B cell (primary cell): ENCODE results near the gene PARD3. TPM values are rescaled to one million over a fixed set of nuclear protein-coding genes. Genes with fewer than 3 reads are reported as not detected.

Experiments used
- ATAC-seq: fragments of 200-7000 bp; cut with Tn5 transposase; one replicate; pipeline ENCODE4 v1.10.0; 2021; ENCODE audit warnings: low read depth, mild to moderate bottlenecking, moderate number of reproducible peaks, moderate library complexity
- CTCF ChIA-PET: fragments of 350-600 bp; sonication (Branson Sonifier 250); formaldehyde crosslinking; loops from one replicate; lab custom pipeline; 2021; ENCODE audit warnings: antibody characterized with exemption, inconsistent platforms; lab: Charles Lee
- POLR2A ChIA-PET: fragments of 350-600 bp; sonication (Branson Sonifier 250); formaldehyde crosslinking; loops from one replicate; lab custom pipeline; 2021; ENCODE audit warnings: antibody characterized with exemption; lab: Charles Lee
- DNase-seq: peaks from one replicate; pipeline ENCODE4 v3.0.0; 2013
- H2AFZ ChIP-seq: 2 replicates; pipeline ENCODE4 v1.6.1; 2012; ENCODE audit warnings: mild to moderate bottlenecking, low read depth, low read length; ENCODE audit not compliant: insufficient read depth, poor library complexity, severe bottlenecking
- H3K27ac ChIP-seq, 2 donors: 1 replicate in 1 of 2; 2 replicates in 1 of 2; pipeline ENCODE4 v1.5.1; 2012 to 2013; ENCODE audit warnings: low read length in 2 of 2, mild to moderate bottlenecking in 2 of 2, moderate library complexity in 1 of 2
- H3K27me3 ChIP-seq, 4 experiments: fragments of 200-600 bp in 1 of 4; sonication (generic) in 1 of 4; replicated peaks in 1 of 4; 1 replicate in 2 of 4; 2 replicates in 2 of 4; pipeline versions ENCODE4 v1.6.1 to v1.7.0; 2013 to 2016; ENCODE audit warnings: low read length in 3 of 4, mild to moderate bottlenecking in 2 of 4, mixed read lengths in 1 of 4, moderate library complexity in 1 of 4; ENCODE audit not compliant: insufficient read depth in 4 of 4, control insufficient read depth in 3 of 4; ENCODE audit errors: control extremely low read depth in 1 of 4
- H3K36me3 ChIP-seq, 2 experiments: replicated peaks in 1 of 2; 1 replicate in 1 of 2; 2 replicates in 1 of 2; pipeline versions ENCODE4 v1.6.1 to v1.7.1; 2013; ENCODE audit warnings: low read length in 1 of 2; ENCODE audit not compliant: insufficient read depth in 2 of 2, control insufficient read depth in 1 of 2; ENCODE audit errors: control extremely low read depth in 1 of 2, extremely low read depth in 1 of 2
- H3K4me1 ChIP-seq, 2 donors: fragments of 200-600 bp in 1 of 2; sonication (generic) in 1 of 2; 1 replicate in 1 of 2; 2 replicates in 1 of 2; pipeline versions ENCODE4 v1.5.1 to v1.6.1; 2013 to 2017; ENCODE audit warnings: low read length in 2 of 2; ENCODE audit not compliant: control insufficient read depth in 2 of 2, insufficient read depth in 2 of 2
- H3K4me2 ChIP-seq: replicated peaks from 2 replicates; pipeline ENCODE3; 2012; ENCODE audit warnings: mild to moderate bottlenecking, low read depth, low read length; ENCODE audit not compliant: poor library complexity, severe bottlenecking
- H3K4me3 ChIP-seq, 5 experiments: fragments of 200-600 bp in 1 of 5; sonication (generic) in 1 of 5; 1 replicate in 3 of 5; 2 replicates in 2 of 5; pipeline versions ENCODE4 v1.5.1 to v1.7.0; 2011 to 2016; ENCODE audit warnings: low read length in 4 of 5, mild to moderate bottlenecking in 4 of 5, low read depth in 2 of 5, control low read depth in 1 of 5, moderate library complexity in 1 of 5; ENCODE audit not compliant: insufficient read depth in 1 of 5; ENCODE audit errors: control extremely low read depth in 1 of 5, extremely low read depth in 1 of 5
- H3K79me2 ChIP-seq: fragments of 200-600 bp; sonication (generic); one replicate; pipeline ENCODE4 v1.6.0; 2016; ENCODE audit warnings: low read length; ENCODE audit not compliant: control insufficient read depth, insufficient read depth
- H3K9ac ChIP-seq: fragments of 200-600 bp; sonication (generic); 2 replicates; pipeline ENCODE4 v1.6.1; 2017; ENCODE audit warnings: mild to moderate bottlenecking, low read length, moderate library complexity
- H3K9me3 ChIP-seq, 3 donors: one replicate each; pipeline versions ENCODE4 v1.6.1 to v1.7.1; 2013; ENCODE audit warnings: low read length in 2 of 3; ENCODE audit not compliant: control insufficient read depth in 2 of 3, insufficient read depth in 1 of 3; ENCODE audit errors: control extremely low read depth in 1 of 3
- H4K20me1 ChIP-seq: 2 replicates; pipeline ENCODE4 v1.6.0; 2012; ENCODE audit warnings: mild to moderate bottlenecking, low read length; ENCODE audit not compliant: insufficient read depth, control insufficient read depth, poor library complexity, severe bottlenecking
- H3K27ac Mint-ChIP-seq: one replicate; pipeline ENCODE4 v1.8.0; 2021; ENCODE audit warnings: mixed read lengths
- H3K27me3 Mint-ChIP-seq: one replicate; pipeline ENCODE4 v1.8.0; 2021; ENCODE audit warnings: mixed read lengths
- H3K4me1 Mint-ChIP-seq: one replicate; pipeline ENCODE4 v1.8.0; 2021; ENCODE audit warnings: mixed read lengths
- H3K4me3 Mint-ChIP-seq: one replicate; pipeline ENCODE4 v1.8.0; 2021; ENCODE audit warnings: mixed read lengths
- H3K9me3 Mint-ChIP-seq: one replicate; pipeline ENCODE4 v1.8.0; 2022; ENCODE audit warnings: mixed read lengths; ENCODE audit not compliant: insufficient read depth
- EZH2 ChIP-seq: IDR thresholded peaks from 2 replicates; pipeline ENCODE4 v1.6.1; 2012; ENCODE audit warnings: borderline replicate concordance, low read depth, mild to moderate bottlenecking, moderate library complexity, low read length; ENCODE audit not compliant: insufficient read depth, poor library complexity, severe bottlenecking
- WGBS: methylation state at CpG from one replicate; pipeline ENCODE4 v1.1.5; 2013; ENCODE audit warnings: missing lambda C conversion rate; ENCODE audit not compliant: insufficient coverage; 5-methylcytosine and 5-hydroxymethylcytosine counted together
- intact Hi-C: fragments of 100-400 bp; cut with micrococcal nuclease; formaldehyde crosslinking; loops from one replicate; pipeline ENCODE4 v1.10.0; 2022
- polyA plus RNA-seq: library from polyadenylated mRNA; depleted of rRNA; stranded (reverse); fragments of >200 nt; gene quantifications from 2 replicates; pipeline ENCODE4 v1.2.3, GENCODE V29; 2012
- total RNA-seq, 2 donors: library from RNA; stranded (reverse); fragments of 120-200 nt in 1 of 2; gene quantifications; 1 replicate in 1 of 2; 2 replicates in 1 of 2; pipeline versions ENCODE4 v1.2.3 to v1.2.4, GENCODE V29; 2013 to 2022
- TF ChIP-seq, protein P1 (sequence below): fragments of 200-600 bp; IDR thresholded peaks from one replicate; pipeline ENCODE4 v1.8.0; 2022; ENCODE audit warnings: antibody characterized with exemption, mild to moderate bottlenecking

PARD3 gene
- total and polyA plus RNA-seq, 2 donors (not counting 1 experiment from before 2014, with no cell fraction given), result not detected

DNA sequence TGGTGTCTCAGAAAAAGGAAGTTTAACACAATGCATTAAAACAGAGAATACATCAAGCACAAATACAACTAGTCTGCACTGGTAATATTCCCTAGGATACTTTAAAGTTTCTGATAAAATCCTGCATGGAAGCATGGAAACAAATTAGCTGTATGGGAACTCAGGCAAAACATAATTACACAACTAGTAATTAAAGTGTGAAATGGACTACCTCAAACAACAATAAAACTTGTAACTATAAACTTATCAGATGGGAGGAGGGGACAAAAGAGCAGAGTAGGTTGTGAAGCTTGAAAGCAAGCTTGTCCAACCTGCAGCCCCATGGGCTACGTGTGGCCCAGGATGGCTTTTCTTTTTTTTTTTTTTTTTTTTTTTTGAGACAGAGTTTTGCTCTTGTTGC is 98.9 kb downstream of the PARD3 start:
- H3K4me3 ChIP-seq, result no peak overlapping the region
- intact Hi-C loops, result no loop called here
- H3K9me3 ChIP-seq, result no peaks in the 10 kb centered on the region
- ChIA-PET CTCF (no interaction called here), POLR2A (no interaction called here)
- no peaks in the 10 kb centered on the region for H3K27me3 ChIP-seq
- no peak overlapping the region for H3K4me2 ChIP-seq
- Mint-ChIP-seq H3K4me3 (no peak overlapping the region), H3K4me1 (peaks cover 7% of the 10 kb centered on the region), H3K9me3 (no peaks in the 10 kb centered on the region), H3K27me3 (no peaks in the 10 kb centered on the region), H3K27ac (no peak overlapping the region)
- H3K4me1 ChIP-seq, result peaks cover 0 to 2% of the 10 kb centered on the region in 2 donors
- no peak overlapping the region for H2AFZ ChIP-seq
- no peak overlapping the region for H3K9ac ChIP-seq
- no peaks in the 10 kb centered on the region for H3K79me2 ChIP-seq
- DNase-seq (no peak), ATAC-seq (no peak)
- H3K36me3 ChIP-seq, result no peaks in the 10 kb centered on the region
- no peaks in the 10 kb centered on the region for H4K20me1 ChIP-seq
- WGBS, result no CpG with 5 or more reads among the region's 1 CpG
- TF ChIP-seq, protein P1, sequence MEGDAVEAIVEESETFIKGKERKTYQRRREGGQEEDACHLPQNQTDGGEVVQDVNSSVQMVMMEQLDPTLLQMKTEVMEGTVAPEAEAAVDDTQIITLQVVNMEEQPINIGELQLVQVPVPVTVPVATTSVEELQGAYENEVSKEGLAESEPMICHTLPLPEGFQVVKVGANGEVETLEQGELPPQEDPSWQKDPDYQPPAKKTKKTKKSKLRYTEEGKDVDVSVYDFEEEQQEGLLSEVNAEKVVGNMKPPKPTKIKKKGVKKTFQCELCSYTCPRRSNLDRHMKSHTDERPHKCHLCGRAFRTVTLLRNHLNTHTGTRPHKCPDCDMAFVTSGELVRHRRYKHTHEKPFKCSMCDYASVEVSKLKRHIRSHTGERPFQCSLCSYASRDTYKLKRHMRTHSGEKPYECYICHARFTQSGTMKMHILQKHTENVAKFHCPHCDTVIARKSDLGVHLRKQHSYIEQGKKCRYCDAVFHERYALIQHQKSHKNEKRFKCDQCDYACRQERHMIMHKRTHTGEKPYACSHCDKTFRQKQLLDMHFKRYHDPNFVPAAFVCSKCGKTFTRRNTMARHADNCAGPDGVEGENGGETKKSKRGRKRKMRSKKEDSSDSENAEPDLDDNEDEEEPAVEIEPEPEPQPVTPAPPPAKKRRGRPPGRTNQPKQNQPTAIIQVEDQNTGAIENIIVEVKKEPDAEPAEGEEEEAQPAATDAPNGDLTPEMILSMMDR, result no peak
- TF ChIP-seq EZH2, result no peak
- no peak overlapping the region for H3K27ac ChIP-seq

DNA sequence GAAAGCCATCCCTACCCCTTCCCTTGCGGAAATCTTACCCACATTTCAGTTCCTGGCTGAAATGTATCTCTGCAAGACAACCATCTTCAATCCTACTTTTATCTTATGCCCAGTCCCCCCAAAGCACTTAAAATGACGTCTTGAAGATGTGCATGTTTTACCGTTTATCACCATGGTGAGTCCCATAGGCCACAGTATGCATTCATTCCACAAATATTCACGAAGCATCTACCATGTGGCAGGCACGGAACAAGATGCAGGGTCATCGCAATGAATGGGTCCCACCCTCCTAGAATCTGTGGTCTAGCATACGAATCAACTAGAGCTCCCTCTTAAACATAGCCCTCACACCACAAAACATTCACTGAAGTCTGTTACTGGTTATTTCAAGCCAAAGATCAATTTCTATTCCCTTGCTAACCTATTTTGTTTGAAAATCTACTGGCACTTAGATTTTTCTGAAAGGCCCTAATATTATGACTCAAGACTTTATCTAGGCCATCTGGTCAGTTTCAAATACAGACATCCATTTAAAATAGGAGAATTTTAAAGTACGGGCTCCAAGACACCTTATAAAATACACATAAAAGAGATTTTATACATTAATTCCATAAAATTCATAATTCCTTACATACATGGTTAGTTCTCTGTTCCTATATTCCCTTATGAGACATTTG is 99.4 kb downstream of the PARD3 start:
- Histone ChIP-seq H3K4me2 (no peak overlapping the region), H3K36me3 (no peaks in the 10 kb centered on the region), H3K79me2 (no peaks in the 10 kb centered on the region), H3K27ac (no peak overlapping the region), H3K9ac (no peak overlapping the region), H3K27me3 (no peaks in the 10 kb centered on the region), H3K4me1 (no peaks in the 10 kb centered on the region), H3K4me3 (no peak overlapping the region), H3K9me3 (no peaks in the 10 kb centered on the region), H2AFZ (no peak overlapping the region), H4K20me1 (no peaks in the 10 kb centered on the region)
- Mint-ChIP-seq H3K27me3 (no peaks in the 10 kb centered on the region), H3K4me3 (no peak overlapping the region), H3K4me1 (peaks cover 1% of the 10 kb centered on the region), H3K27ac (no peak overlapping the region), H3K9me3 (no peaks in the 10 kb centered on the region)
- CTCF ChIA-PET, result no interaction called here
- TF ChIP-seq EZH2, result no peak
- TF ChIP-seq, protein P1, result no peak
- DNase-seq, result no peak
- POLR2A ChIA-PET, result no interaction called here
- intact Hi-C loops, result no loop called here
- WGBS, result 92% methylated on average over 7 of the region's 8 CpGs
- no peak for ATAC-seq
